Activated CD4-positive, alpha-beta T cell treated with anti-CD3 and anti-CD28 coated beads, Interleukin-2, amount 10 ng/mL, durations not matched to agents 24 days and 14 days (primary cell): ENCODE results near the gene ESRP2. TPM values are rescaled to one million over a fixed set of nuclear protein-coding genes. Genes with fewer than 3 reads are reported as not detected.

Experiments
- DNase-seq: peaks from one replicate; pipeline ENCODE4 v3.0.0; 2022
- H3K27ac Mint-ChIP-seq: one replicate; pipeline ENCODE4 v1.8.0; 2022; ENCODE audit warnings: mild to moderate bottlenecking, mixed read lengths
- H3K27me3 Mint-ChIP-seq: one replicate; pipeline ENCODE4 v1.8.0; 2022; ENCODE audit warnings: mixed read lengths
- H3K36me3 Mint-ChIP-seq: one replicate; pipeline ENCODE4 v1.8.0; 2022; ENCODE audit warnings: low read depth, mild to moderate bottlenecking, mixed read lengths
- H3K4me1 Mint-ChIP-seq: one replicate; pipeline ENCODE4 v1.8.0; 2021; ENCODE audit warnings: mixed read lengths
- H3K4me3 Mint-ChIP-seq: one replicate; pipeline ENCODE4 v1.8.0; 2022; ENCODE audit warnings: mild to moderate bottlenecking, moderate library complexity, mixed read lengths
- H3K9me3 Mint-ChIP-seq: one replicate; pipeline ENCODE4 v1.8.0; 2021; ENCODE audit warnings: mixed read lengths
- intact Hi-C: fragments of 100-400 bp; cut with micrococcal nuclease; formaldehyde crosslinking; loops from one replicate; pipeline ENCODE4 v1.15.1; 2023
- total RNA-seq: library from RNA; stranded (reverse); gene quantifications from 2 replicates; pipeline ENCODE4 v1.2.3, GENCODE V29; 2022

The ESRP2 gene
- total RNA-seq, 1 donor from 2014 or later = 0.09 TPM

GRCh38 chr16:68272507-68273209, 36.7 kb upstream of the ESRP2 start:
- Mint-ChIP-seq H3K4me1 (peaks cover 80% of the 10 kb centered on the region), H3K4me3 (peak overlapping the region; percentile 82), H3K27ac (peak overlapping the region; percentile 92), H3K27me3 (no peaks in the 10 kb centered on the region), H3K9me3 (no peaks in the 10 kb centered on the region), H3K36me3 (peaks cover 68% of the 10 kb centered on the region)
- intact Hi-C loops = loop anchor here (2.0 kb wide), 1 partner anchor 16 kb away; no protein-coding TSS in a partner anchor
- DNase-seq = peak; percentile 80

- DNase-seq = no peak
- Mint-ChIP-seq H3K4me1 (peaks cover 80% of the 10 kb centered on the region), H3K9me3 (no peaks in the 10 kb centered on the region), H3K4me3 (peak overlapping the region; percentile 51), H3K27ac (peak overlapping the region; percentile 88), H3K27me3 (no peaks in the 10 kb centered on the region), H3K36me3 (peaks cover 64% of the 10 kb centered on the region)
- intact Hi-C loops = no loop called here
Measured at GRCh38 chr16:68270353-68270752, 34.4 kb upstream of the ESRP2 start.

- no peaks in the 10 kb centered on the region for H3K9me3 Mint-ChIP-seq
- intact Hi-C loops = loop anchor here (10.0 kb wide), 1 partner anchor 245 kb away; no protein-coding TSS in a partner anchor
- peaks cover 62% of the 10 kb centered on the region for H3K36me3 Mint-ChIP-seq
- peak overlapping the region; percentile 88 for H3K27ac Mint-ChIP-seq
- H3K4me1 Mint-ChIP-seq = peaks cover 77% of the 10 kb centered on the region
- H3K4me3 Mint-ChIP-seq = peak overlapping the region; percentile 51
- DNase-seq = no peak
- no peaks in the 10 kb centered on the region for H3K27me3 Mint-ChIP-seq
Measured at GRCh38 chr16:68269793-68270192, 33.9 kb upstream of the ESRP2 start.

GRCh38 chr16:68267612-68268405, 31.9 kb upstream of the ESRP2 start:
- peak overlapping the region; percentile 61 for H3K4me3 Mint-ChIP-seq
- intact Hi-C loops = loop anchor here (10.0 kb wide), 1 partner anchor 247 kb away; no protein-coding TSS in a partner anchor
- H3K27me3 Mint-ChIP-seq = no peaks in the 10 kb centered on the region
- no peak for DNase-seq
- peaks cover 48% of the 10 kb centered on the region for H3K36me3 Mint-ChIP-seq
- H3K27ac Mint-ChIP-seq = peak overlapping the region; percentile 79
- peaks cover 67% of the 10 kb centered on the region for H3K4me1 Mint-ChIP-seq
- no peaks in the 10 kb centered on the region for H3K9me3 Mint-ChIP-seq

GRCh38 chr16:68265078-68265920, 29.4 kb upstream of the ESRP2 start:
- intact Hi-C loops = loop anchor here (1.0 to 10.0 kb wide), 3 partner anchors 21 to 250 kb away; no protein-coding TSS in a partner anchor
- Mint-ChIP-seq H3K4me3 (peak overlapping the region; percentile 98), H3K36me3 (peaks cover 36% of the 10 kb centered on the region), H3K4me1 (peaks cover 54% of the 10 kb centered on the region), H3K27me3 (no peaks in the 10 kb centered on the region), H3K9me3 (no peaks in the 10 kb centered on the region), H3K27ac (peak overlapping the region; percentile 99)
- DNase-seq = peak; percentile 84

GRCh38 chr16:68264128-68265077, 28.5 kb upstream of the ESRP2 start, which contains the start of gene SLC7A6:
Gene SLC7A6, plus strand, starts transcription at chr16:68264526. Its CDS starts 10,201 bp downstream, at chr16:68274727.
- Mint-ChIP-seq H3K4me1 (peaks cover 45% of the 10 kb centered on the region), H3K36me3 (peaks cover 30% of the 10 kb centered on the region), H3K4me3 (peak within 1 kb of the TSS; percentile 98), H3K9me3 (no peaks in the 10 kb centered on the region), H3K27me3 (no peaks in the 10 kb centered on the region), H3K27ac (peak within 1 kb of the TSS; percentile 99)
- intact Hi-C loops = loop anchor here (1.0 to 10.0 kb wide), 6 partner anchors 11 to 250 kb away; partner anchors contain the start of genes PLA2G15 and PRMT7
- peak; percentile 96 for DNase-seq

GRCh38 chr16:68263559-68264127, 27.7 kb upstream of the ESRP2 start:
- no peak for DNase-seq
- H3K4me1 Mint-ChIP-seq = peaks cover 40% of the 10 kb centered on the region
- intact Hi-C loops = loop anchor here (1.0 to 10.0 kb wide), 5 partner anchors 12 to 251 kb away; partner anchors contain the start of genes PLA2G15 and PRMT7
- H3K27ac Mint-ChIP-seq = peak overlapping the region; percentile 97
- H3K27me3 Mint-ChIP-seq = no peaks in the 10 kb centered on the region
- H3K9me3 Mint-ChIP-seq = no peaks in the 10 kb centered on the region
- peak overlapping the region; percentile 98 for H3K4me3 Mint-ChIP-seq
- peaks cover 26% of the 10 kb centered on the region for H3K36me3 Mint-ChIP-seq

GRCh38 chr16:68259007-68259825, 23.3 kb upstream of the ESRP2 start:
- no peaks in the 10 kb centered on the region for H3K9me3 Mint-ChIP-seq
- no peaks in the 10 kb centered on the region for H3K27me3 Mint-ChIP-seq
- H3K36me3 Mint-ChIP-seq = peaks cover 4% of the 10 kb centered on the region
- H3K4me3 Mint-ChIP-seq = no peak overlapping the region
- peaks cover 22% of the 10 kb centered on the region for H3K4me1 Mint-ChIP-seq
- H3K27ac Mint-ChIP-seq = no peak overlapping the region
- intact Hi-C loops = no loop called here
- no peak for DNase-seq

- H3K4me1 Mint-ChIP-seq = peaks cover 13% of the 10 kb centered on the region
- H3K36me3 Mint-ChIP-seq = peaks cover 6% of the 10 kb centered on the region
- no peak overlapping the region for H3K4me3 Mint-ChIP-seq
- intact Hi-C loops = no loop called here
- no peak for DNase-seq
- H3K9me3 Mint-ChIP-seq = no peaks in the 10 kb centered on the region
- H3K27ac Mint-ChIP-seq = no peak overlapping the region
- no peaks in the 10 kb centered on the region for H3K27me3 Mint-ChIP-seq
Measured at GRCh38 chr16:68257906-68258800, 22.2 kb upstream of the ESRP2 start.

- peak; percentile 78 for DNase-seq
- Mint-ChIP-seq H3K27ac (no peak overlapping the region), H3K9me3 (no peaks in the 10 kb centered on the region), H3K4me1 (peaks cover 11% of the 10 kb centered on the region), H3K36me3 (peaks cover 7% of the 10 kb centered on the region), H3K27me3 (no peaks in the 10 kb centered on the region), H3K4me3 (no peak overlapping the region)
- intact Hi-C loops = no loop called here
Measured at GRCh38 chr16:68257251-68257905, 21.5 kb upstream of the ESRP2 start.
